ENCODE measurements around the gene ZNF638. TPM values are rescaled to one million over a fixed set of nuclear protein-coding genes. Genes with fewer than 3 reads are reported as not detected.

ZNF638 gene
- total RNA-seq, 1 experiment from 2014 or later: 108 TPM

- Histone ChIP-seq H3K9me2 (ENCODE audit: insufficient read depth) (no peaks in the 10 kb centered on the region), H3K4me2 (ENCODE audit: low read length) (no peak overlapping the region), H3K9ac (ENCODE audit: low read length) (no peak overlapping the region), H3K79me2 (ENCODE audit: insufficient read depth, low read length) (no peaks in the 10 kb centered on the region), H3K27ac (ENCODE audit: low read depth, low read length) (no peak overlapping the region), H3K27me3 (ENCODE audit: insufficient read depth, low read length) (no peaks in the 10 kb centered on the region), H3K4me1 (ENCODE audit: control insufficient read depth in 1 of 2, insufficient read depth in 2 of 2, low read length in 2 of 2) (peaks cover 0 to 12% of the 10 kb centered on the region in 2 experiments; a peak in 1 of 4 replicates), H3K9me3 (ENCODE audit: control insufficient read depth in 1 of 2, insufficient read depth in 1 of 2, low read depth in 1 of 2, low read length in 2 of 2) (no peaks in the 10 kb centered on the region), H3K4me3 (replicated peaks in 1 of 2; ENCODE audit: low read depth in 1 of 2, low read length in 2 of 2) (no peak overlapping the region), H2AFZ (ENCODE audit: low read depth, low read length, poor library complexity, severe bottlenecking) (no peak overlapping the region), H4K20me1 (ENCODE audit: insufficient read depth) (no peaks in the 10 kb centered on the region), H3K36me3 (ENCODE audit: control insufficient read depth in 1 of 2, insufficient read depth in 2 of 2, low read length in 2 of 2) (no peaks in the 10 kb centered on the region)
- DNase-seq (ENCODE audit: low read depth, low spot score) (no peak), ATAC-seq (no peak)
- RAD21 ChIA-PET (ENCODE audit: low non-redundant PET in 1 of 2, low total read pairs in 2 of 2, uncharacterized antibody in 2 of 2, unreplicated experiment in 2 of 2): no interaction called here
- POLR2A ChIA-PET: no interaction called here
- CTCF ChIA-PET: interaction anchor here (4.8 kb wide), 1 partner anchor 51 kb away, joined by 61 read pairs; no protein-coding TSS in a partner anchor
- intact Hi-C loops (cut with micrococcal nuclease): no loop called here
- TF ChIP-seq ZNF274 (IDR thresholded peaks at IDR 0.05; ENCODE audit: low read depth, low read length) (no peak), JUND (IDR thresholded peaks at IDR 0.05) (no peak), ZFX (IDR thresholded peaks at IDR 0.05) (no peak), EZH2phosphoT487 (IDR thresholded peaks at IDR 0.05; ENCODE audit: borderline replicate concordance) (no peak), ELF1 (IDR thresholded peaks at IDR 0.05; ENCODE audit: borderline replicate concordance, low read depth) (no peak), SP1 (IDR thresholded peaks at IDR 0.05; ENCODE audit: low read depth) (no peak), CBX3 (IDR thresholded peaks at IDR 0.05; ENCODE audit: low read depth) (no peak), POLR2A (IDR thresholded peaks at IDR 0.05; ENCODE audit: borderline replicate concordance, extremely low read depth, insufficient read depth, insufficient read length) (no peak), YY1 (IDR thresholded peaks at IDR 0.05; ENCODE audit: extremely low read depth, insufficient replicate concordance, low read depth, low read length) (no peak), EZH2 (IDR thresholded peaks at IDR 0.05) (no peak), MAX (IDR thresholded peaks at IDR 0.05) (no peak), POLR2AphosphoS5 (IDR thresholded peaks at IDR 0.05; ENCODE audit: low read depth, low read length) (no peak), TCF7L2 (IDR thresholded peaks at IDR 0.05; ENCODE audit: borderline replicate concordance, extremely low read depth, insufficient read depth, insufficient read length) (no peak)
- BruUV-seq (replicated peaks): no TSS peak
These were observed 127.5 kb downstream of the ZNF638 start for GRCh38 chr2:71459084-71459431.
